Activated naive CD4-positive, alpha-beta T cell treated with anti-CD3 and anti-CD28 coated beads, Interleukin-2, amount 50 U/mL, for 24 hours (primary cell): Measurements from ENCODE around the gene C13orf46.
A peak's percentile ranks its signal among the peaks of the same experiment; 100 is the strongest.

Source experiments
- H3K27ac Mint-ChIP-seq: one replicate; pipeline ENCODE4 v1.8.0; 2021; ENCODE audit warnings: mild to moderate bottlenecking, mixed read lengths
- H3K27me3 Mint-ChIP-seq: one replicate; pipeline ENCODE4 v1.8.0; 2021; ENCODE audit warnings: mixed read lengths
- H3K36me3 Mint-ChIP-seq: one replicate; pipeline ENCODE4 v1.8.0; 2021; ENCODE audit warnings: mixed read lengths
- H3K4me1 Mint-ChIP-seq: one replicate; pipeline ENCODE4 v1.8.0; 2021; ENCODE audit warnings: mixed read lengths
- H3K4me3 Mint-ChIP-seq: one replicate; pipeline ENCODE4 v1.8.0; 2021; ENCODE audit warnings: mild to moderate bottlenecking, mixed read lengths
- H3K9me3 Mint-ChIP-seq: one replicate; pipeline ENCODE4 v1.8.0; 2021; ENCODE audit warnings: mixed read lengths

Gene C13orf46

DNA sequence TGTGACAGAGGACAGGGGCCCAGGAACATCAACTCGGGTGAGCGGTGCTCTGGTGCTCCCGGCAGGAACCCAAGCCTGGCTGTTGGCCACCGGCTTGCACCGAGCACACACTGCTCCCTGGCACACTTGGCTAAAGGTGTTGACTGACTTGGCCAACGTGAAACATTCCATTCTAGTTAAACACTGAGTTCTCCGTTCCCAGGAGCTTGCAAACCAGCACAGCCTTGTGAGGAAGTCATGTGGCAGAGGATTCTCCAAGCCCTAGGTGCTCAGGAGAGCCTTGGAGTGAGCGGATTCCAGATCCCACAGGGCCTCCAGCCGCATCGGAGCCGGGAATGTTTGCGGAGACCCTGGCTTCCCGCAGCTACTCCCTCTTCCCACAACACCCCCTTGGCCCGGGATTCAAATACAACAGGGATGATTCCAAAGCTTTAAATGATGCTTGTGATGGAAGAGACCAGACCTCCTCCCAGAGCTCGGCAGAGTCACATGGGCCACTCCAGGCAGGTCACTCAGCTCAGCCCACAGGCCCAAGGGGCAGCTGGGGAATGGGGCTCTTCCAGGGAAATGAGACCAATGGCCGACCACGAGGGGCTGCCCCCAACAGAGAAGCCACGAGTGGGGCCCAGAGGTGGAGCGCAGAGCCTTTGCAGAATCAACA lies 2.9 kb downstream of the C13orf46 start:
- H3K4me3 Mint-ChIP-seq, result no peak overlapping the region
- H3K9me3 Mint-ChIP-seq, result no peaks in the 10 kb centered on the region
- no peaks in the 10 kb centered on the region for H3K27me3 Mint-ChIP-seq
- peaks cover 4% of the 10 kb centered on the region for H3K36me3 Mint-ChIP-seq
- H3K27ac Mint-ChIP-seq, result no peak overlapping the region
- H3K4me1 Mint-ChIP-seq, result no peaks in the 10 kb centered on the region

DNA sequence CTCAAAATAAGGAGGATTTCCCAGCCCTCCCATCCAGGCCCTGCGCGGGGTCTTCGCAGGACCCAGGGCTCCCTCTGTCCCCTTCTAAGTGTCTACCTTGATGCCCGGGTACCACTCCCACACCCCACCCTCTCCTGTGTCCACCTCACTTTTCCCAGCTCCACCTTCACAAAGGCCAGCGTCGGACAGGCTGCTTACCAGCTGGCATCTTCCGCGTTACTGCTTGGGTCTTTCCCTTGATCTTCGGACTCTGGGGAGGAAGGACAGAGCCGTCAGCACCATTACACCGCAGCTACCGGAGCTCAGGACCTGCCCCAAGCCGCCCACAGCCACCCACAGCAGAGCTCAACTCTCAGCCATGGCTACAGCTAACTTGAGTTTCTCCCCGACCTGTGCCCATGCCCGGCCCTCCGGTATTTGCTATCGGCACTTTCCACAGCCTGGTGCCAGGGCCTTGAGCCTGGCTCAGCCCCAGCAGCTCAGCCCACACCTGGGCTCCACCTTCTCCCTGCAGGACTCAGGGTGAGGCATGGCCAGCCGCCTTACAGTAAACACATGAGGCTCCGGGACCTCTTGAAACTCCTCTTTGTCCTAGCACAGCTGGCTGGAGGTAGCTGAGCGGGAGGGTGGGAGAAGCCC lies 3.8 kb downstream of the C13orf46 start:
- Mint-ChIP-seq H3K4me3 (no peak overlapping the region), H3K4me1 (no peaks in the 10 kb centered on the region), H3K27ac (no peak overlapping the region), H3K27me3 (no peaks in the 10 kb centered on the region), H3K36me3 (peaks cover 1% of the 10 kb centered on the region), H3K9me3 (no peaks in the 10 kb centered on the region)

DNA sequence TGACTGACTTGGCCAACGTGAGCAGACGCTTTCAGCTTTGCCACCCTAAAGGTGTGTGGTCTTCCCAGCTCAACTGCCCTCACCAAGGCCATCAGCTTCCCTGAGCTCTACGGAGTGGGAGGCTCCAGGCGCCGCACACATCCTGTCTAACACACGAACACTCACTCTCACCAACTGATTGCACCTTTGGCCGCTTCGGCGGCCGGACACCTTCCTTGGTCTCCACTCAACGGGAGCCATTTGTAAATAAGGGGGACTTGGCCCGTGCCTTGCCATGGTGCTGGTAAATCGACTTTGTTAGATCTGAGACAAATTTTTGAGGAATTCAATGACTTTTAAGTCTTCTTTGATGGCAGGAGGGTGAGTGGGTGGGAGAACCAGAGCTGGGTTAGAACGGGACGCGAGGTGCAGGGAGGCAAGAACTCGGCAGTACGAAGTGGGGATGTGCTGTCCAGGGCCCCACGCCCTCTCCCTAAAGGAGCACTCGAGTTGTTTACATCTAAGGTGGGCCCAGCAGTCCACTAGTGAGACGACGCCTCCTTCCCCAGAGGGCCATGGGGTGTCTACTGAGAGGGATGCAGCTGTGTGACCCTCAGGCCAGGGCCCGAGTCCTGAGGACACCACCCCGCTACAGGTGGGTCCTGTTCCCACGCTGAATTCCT lies 4.4 kb downstream of the C13orf46 start:
- Mint-ChIP-seq H3K27ac (no peak overlapping the region), H3K36me3 (peaks cover 1% of the 10 kb centered on the region), H3K4me1 (no peaks in the 10 kb centered on the region), H3K4me3 (no peak overlapping the region), H3K9me3 (no peaks in the 10 kb centered on the region), H3K27me3 (no peaks in the 10 kb centered on the region)

DNA sequence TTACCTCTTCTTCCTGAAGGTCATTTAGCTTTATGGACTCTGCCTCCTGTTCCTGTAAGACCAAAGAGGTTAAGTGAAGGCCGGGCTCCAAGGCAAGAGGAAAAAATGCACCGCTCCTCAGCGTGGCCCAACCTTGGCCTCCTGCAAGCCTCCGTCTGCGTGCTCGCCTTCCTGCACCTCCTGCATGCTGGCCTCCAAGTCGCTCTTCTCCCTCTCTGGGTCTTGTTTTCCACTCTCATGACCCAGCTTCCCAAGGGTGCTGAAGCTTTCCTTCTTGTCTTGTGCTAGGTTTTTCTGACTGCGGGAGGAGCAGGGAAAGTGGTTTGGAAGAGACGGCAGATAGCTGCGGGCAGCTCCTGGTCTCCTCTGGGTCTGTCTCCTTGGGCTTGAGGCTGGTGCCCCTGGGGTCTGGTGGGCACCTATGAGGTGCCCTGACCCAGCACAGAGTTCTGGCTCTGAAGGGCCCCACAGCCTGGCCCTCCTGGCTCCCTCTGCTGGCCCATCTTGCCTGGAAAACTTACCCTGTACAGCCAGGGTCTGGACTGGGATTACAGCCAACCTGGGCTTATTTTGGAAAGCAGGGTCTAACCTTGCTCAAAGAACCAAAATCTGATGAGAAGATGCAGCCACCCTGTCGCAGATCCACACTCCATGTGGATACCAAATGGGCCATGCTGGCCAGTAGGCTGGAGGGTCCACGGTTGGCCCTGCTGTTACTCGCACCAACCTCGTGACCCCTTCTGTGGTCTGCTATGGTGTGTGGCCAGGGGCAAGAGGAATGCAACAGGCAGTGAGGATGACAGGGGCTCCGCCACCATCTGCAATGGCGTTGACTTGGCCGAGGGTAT lies 5.2 kb downstream of the C13orf46 start:
- no peaks in the 10 kb centered on the region for H3K4me1 Mint-ChIP-seq
- no peaks in the 10 kb centered on the region for H3K9me3 Mint-ChIP-seq
- no peaks in the 10 kb centered on the region for H3K27me3 Mint-ChIP-seq
- no peak overlapping the region for H3K4me3 Mint-ChIP-seq
- H3K36me3 Mint-ChIP-seq, result peaks cover 1% of the 10 kb centered on the region
- H3K27ac Mint-ChIP-seq, result no peak overlapping the region

DNA sequence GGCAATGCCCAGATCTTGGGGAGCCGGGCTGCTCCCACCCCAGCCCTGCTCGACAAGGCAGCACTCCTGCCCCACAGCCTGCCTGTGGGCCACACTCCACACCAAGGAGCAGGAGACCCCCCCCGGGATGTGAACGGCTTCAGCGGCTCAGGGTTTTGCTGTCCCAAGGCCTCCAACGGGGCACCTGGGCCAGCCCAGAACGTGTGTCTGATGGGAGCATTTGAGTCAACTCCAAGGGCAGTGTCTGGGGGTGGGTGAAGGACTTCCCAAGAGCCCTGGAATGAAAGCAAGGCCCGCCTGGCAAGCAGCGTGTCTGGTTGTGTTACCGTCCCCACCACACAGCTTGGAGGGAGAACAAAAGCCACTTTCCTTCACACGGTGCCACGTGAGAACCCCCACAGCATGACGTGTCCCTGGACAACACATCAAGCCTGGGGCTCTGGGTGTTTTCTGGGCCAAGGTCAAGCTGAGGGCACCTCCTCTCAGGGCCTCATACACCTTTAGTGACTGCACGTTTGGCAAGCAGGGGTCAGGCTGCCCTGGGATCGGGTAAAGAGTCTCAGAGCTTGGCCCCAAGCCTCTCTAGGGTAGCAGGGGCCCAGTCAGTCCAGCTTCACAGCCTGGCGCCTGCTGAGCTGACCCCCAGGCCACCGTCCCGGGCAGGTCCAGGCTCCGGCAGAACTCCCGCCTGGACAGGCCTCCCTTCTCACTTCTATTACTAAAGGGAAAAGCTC lies 6.0 kb downstream of the C13orf46 start:
- Mint-ChIP-seq H3K4me1 (no peaks in the 10 kb centered on the region), H3K27ac (no peak overlapping the region), H3K36me3 (peaks cover 1% of the 10 kb centered on the region), H3K27me3 (no peaks in the 10 kb centered on the region), H3K4me3 (no peak overlapping the region), H3K9me3 (no peaks in the 10 kb centered on the region)

DNA sequence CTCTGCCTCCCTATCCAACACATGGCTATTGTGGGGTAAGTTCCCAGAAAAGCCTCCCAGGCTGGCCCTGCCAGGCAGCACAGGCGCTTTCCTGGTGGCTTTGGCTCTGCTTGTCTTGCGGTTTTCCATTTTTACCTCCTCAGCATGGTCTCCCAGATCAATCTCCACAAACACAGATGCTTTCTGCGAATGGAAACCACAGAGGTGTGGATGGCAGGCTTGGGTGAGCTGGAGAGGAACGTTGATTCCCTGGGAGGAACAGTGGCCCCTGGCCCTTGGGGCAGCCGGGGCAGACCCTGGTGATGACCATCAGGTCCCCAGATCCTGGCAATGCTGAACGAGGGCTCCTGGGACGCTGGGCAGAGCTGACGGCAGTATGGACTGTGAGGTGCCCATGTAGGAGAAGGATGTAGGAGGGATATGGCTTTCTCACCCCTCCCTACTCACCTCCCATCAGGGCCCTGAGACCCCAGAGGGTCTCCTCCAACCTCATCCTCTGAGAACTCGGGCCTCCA lies 6.6 kb downstream of the C13orf46 start:
- Mint-ChIP-seq H3K36me3 (peaks cover 1% of the 10 kb centered on the region), H3K27me3 (no peaks in the 10 kb centered on the region), H3K4me3 (no peak overlapping the region), H3K27ac (no peak overlapping the region), H3K9me3 (no peaks in the 10 kb centered on the region), H3K4me1 (no peaks in the 10 kb centered on the region)

DNA sequence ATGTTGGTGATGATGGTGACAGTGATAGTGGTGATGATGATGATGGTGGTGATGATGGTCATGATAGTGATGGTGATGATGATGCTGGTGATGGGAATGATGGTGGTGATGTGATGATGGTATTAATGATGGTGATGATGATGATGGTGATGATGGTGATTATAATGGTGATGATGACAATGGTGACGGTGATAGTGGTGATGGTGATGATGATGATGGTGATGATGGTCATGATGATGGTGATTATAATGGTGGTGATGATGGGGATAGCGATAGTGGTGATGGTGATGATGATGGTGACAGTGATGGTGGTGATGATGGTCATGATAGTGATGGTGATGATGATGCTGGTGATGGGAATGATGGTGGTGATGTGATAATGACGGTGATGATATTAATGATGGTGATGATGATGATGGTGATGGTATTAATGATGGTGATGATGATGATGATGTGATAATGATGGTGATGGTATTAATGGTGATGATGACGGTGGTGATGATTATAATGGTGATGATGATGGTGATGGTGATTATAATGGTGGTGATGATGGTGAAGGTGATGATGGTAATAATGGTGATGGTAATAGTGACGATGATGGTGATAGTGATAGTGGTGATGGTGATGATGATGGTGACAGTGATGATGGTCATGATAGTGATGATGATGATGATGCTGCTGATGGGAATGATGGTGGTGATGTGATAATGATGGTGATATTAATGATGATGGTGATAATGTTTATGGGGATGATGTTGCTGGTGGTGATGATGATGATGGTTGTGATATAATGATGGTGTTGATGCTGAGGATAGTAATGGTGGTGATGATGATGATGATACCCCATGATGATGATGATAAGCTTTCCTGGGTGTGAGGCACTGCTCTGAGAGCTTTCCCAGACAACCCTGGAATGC lies 7.7 kb downstream of the C13orf46 start:
- Mint-ChIP-seq H3K27me3 (no peaks in the 10 kb centered on the region), H3K36me3 (no peaks in the 10 kb centered on the region), H3K27ac (no peak overlapping the region), H3K4me3 (no peak overlapping the region), H3K9me3 (no peaks in the 10 kb centered on the region), H3K4me1 (no peaks in the 10 kb centered on the region)

DNA sequence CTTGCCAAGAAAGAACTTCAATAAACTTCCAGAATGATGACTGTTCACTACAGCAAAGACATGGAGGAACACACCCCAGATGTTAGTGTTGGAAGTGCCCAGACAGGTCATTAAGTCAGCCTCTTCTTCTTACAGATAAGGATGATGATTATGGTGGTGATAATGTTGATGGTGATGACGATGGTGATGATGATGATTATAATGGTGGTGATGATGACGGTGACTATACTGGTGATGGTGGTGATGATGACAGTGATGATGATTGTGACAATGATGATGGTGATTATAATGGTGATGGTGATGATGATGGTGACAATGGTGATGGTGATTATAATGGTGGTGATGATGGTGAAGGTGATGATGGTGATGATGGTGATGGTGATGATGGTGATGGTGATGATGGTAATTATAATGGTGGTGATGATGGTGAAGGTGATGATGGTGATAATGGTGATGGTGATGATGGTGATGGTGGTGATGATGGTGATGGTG lies 8.4 kb downstream of the C13orf46 start:
- Mint-ChIP-seq H3K4me3 (no peak overlapping the region), H3K27ac (no peak overlapping the region), H3K36me3 (no peaks in the 10 kb centered on the region), H3K27me3 (no peaks in the 10 kb centered on the region), H3K4me1 (no peaks in the 10 kb centered on the region), H3K9me3 (no peaks in the 10 kb centered on the region)

DNA sequence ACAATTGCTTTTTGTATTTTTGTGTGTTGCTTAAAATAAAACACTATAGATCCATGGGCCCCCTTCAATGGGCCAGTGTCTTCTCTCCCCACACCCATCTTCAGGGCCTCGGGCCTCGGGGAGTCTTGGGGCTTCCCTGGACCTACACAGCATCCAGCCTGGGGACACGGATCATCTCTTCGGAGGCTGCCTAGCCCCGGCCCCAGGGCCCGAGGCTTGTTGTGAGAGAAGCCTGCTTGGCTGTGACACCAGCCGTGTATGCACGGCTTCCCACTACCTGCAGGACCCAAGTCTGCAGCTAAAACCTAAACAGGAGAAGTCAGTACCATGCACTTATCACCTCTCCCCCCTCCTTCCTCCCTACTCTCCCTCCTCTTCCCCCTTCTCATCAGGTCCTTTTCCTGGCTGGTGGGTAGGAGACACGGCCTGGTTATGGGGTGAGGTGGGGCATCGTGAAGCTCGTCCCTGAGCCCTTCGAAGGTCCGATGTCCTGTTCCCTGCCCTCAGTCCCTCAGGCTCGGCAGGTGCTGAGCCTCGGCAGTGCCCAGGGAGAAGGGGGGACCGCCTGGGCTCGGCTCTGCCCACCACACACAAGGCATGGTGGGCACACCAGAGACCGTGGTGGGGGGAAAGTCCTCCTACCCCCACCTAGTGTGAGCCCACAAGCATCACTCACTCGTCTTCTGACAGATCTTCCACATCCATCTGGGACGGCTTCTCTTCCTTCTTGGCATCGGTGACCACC lies 9.5 kb downstream of the C13orf46 start:
- Mint-ChIP-seq H3K27me3 (no peaks in the 10 kb centered on the region), H3K27ac (no peak overlapping the region), H3K9me3 (no peaks in the 10 kb centered on the region), H3K36me3 (peaks cover 3% of the 10 kb centered on the region), H3K4me3 (no peak overlapping the region), H3K4me1 (no peaks in the 10 kb centered on the region)

DNA sequence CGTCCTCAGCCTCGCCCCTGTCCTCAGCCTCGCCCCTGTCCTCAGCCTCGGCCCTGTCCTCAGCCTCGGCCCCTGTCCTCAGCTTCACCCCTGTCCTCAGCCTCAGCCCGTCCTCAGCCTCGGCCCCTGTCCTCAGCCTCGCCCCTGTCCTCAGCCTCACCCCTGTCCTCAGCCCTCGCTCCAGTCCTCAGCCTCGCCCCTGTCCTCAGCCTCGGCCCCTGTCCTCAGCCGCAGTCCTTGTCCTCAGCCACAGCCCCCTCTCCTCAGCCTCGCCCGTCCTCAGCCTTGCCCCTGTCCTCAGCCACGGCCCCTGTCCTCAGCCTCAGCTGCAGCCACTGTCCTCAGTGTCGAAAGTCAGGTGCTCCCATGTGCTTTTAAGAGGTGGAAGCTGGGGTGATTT lies 10.5 kb downstream of the C13orf46 start:
- Mint-ChIP-seq H3K4me3 (no peak overlapping the region), H3K27ac (no peak overlapping the region), H3K36me3 (peaks cover 9% of the 10 kb centered on the region), H3K9me3 (no peaks in the 10 kb centered on the region), H3K27me3 (no peaks in the 10 kb centered on the region), H3K4me1 (no peaks in the 10 kb centered on the region)

DNA sequence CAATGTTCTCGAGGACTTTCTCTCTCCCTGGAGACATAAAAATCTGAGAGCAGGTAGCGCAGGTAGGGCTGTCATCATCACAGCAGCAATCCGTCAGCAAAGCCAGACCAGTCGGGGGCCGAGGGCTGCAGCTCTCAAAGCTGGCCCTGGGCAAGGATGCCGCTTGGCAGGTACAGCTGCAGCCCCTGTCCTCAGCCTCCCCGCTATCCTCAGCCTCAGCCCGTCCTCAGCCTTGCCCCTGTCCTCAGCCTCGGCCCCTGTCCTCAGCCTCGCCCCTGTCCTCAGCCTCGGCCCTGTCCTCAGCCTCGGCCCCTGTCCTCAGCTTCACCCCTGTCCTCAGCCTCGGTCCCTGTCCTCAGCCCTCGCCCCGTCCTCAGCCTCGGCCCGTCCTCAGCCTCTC lies 10.9 kb downstream of the C13orf46 start:
- peaks cover 12% of the 10 kb centered on the region for H3K36me3 Mint-ChIP-seq
- no peaks in the 10 kb centered on the region for H3K9me3 Mint-ChIP-seq
- no peak overlapping the region for H3K4me3 Mint-ChIP-seq
- no peaks in the 10 kb centered on the region for H3K4me1 Mint-ChIP-seq
- no peak overlapping the region for H3K27ac Mint-ChIP-seq
- no peaks in the 10 kb centered on the region for H3K27me3 Mint-ChIP-seq

DNA sequence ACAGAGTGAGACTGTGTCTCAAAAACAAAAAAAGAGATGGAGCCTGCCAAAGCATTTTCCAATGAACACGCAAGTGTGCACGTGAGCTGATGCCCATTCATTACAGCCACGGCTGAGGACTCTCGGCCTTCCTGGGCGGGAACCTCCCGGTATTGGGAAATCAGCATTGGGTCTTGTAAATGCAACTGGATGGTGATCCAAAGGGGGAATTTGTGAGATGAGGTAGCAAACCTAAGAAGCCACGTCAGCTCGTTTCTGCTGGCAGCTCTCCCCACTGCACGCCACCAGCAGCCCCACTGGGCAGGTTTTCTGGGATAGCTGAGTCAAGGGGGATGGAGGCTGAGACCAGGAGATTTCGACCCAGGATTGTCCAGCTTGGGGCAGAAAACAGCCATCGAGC lies 11.5 kb downstream of the C13orf46 start:
- H3K4me1 Mint-ChIP-seq, result no peaks in the 10 kb centered on the region
- no peaks in the 10 kb centered on the region for H3K9me3 Mint-ChIP-seq
- no peaks in the 10 kb centered on the region for H3K27me3 Mint-ChIP-seq
- peaks cover 12% of the 10 kb centered on the region for H3K36me3 Mint-ChIP-seq
- H3K27ac Mint-ChIP-seq, result no peak overlapping the region
- H3K4me3 Mint-ChIP-seq, result no peak overlapping the region

DNA sequence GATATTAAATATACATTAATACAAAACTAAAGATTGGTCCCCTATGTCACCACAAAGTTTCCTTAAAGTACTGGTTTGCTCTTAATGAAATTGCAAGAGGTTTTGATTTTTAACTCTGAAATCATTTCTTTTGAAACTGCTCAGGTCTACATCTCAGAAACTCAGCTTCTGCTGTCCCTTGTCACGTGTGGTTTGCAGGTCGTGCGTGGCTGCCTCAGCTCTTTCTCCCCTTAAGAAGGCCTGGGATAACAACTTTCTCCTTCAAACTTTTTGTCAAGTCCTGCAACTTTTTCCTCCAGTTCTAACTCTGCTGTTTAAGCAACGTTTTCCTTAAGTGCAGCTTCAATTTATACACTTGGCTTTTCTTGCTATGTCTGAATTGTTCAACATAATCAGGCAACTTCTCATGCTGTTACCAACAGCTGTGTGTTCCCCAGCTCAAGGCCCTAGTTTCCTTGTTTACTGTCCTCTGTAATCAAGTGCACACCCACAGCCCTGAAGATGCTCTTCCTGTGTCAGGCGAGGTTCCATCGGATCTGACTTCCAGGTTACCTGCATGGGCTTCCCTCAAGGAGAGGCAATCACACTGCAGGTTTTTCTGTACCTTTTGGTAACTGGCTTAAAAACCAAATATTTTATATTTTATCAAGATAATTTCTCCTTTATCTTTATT lies 13.5 kb downstream of the C13orf46 start:
- no peaks in the 10 kb centered on the region for H3K4me1 Mint-ChIP-seq
- H3K9me3 Mint-ChIP-seq, result no peaks in the 10 kb centered on the region
- no peaks in the 10 kb centered on the region for H3K27me3 Mint-ChIP-seq
- no peak overlapping the region for H3K4me3 Mint-ChIP-seq
- peaks cover 20% of the 10 kb centered on the region for H3K36me3 Mint-ChIP-seq
- peak overlapping the region; percentile 52 for H3K27ac Mint-ChIP-seq
